ENCODE measurements around the gene KCNJ6. TPM values are rescaled to one million over a fixed set of nuclear protein-coding genes. Genes with fewer than 3 reads are reported as not detected.

Gene KCNJ6
- total RNA-seq, 1 donor from 2014 or later = 2.6 TPM

GRCh38 chr21:37659874-37660273 is 256.4 kb downstream of the KCNJ6 start:
- Histone ChIP-seq H3K4me2 (ENCODE audit: low read length) (no peak overlapping the region), H3K9me3 (ENCODE audit: insufficient read depth, low read depth, low read length) (peaks cover 2% of the 10 kb centered on the region), H3K79me2 (ENCODE audit: insufficient read depth, low read length) (no peaks in the 10 kb centered on the region), H3K27ac (ENCODE audit: low read depth, low read length) (no peak overlapping the region), H3K4me1 (ENCODE audit: insufficient read depth, low read length) (peaks cover 13% of the 10 kb centered on the region), H3K27me3 (ENCODE audit: insufficient read depth, low read length) (peaks cover 10% of the 10 kb centered on the region), H3K9ac (ENCODE audit: low read length) (no peak overlapping the region), H3K4me3 (ENCODE audit: insufficient read depth, low read depth, low read length) (no peak overlapping the region), H2AFZ (ENCODE audit: low read depth, low read length) (no peak overlapping the region), H3K36me3 (ENCODE audit: insufficient read depth, low read length) (no peaks in the 10 kb centered on the region), H4K20me1 (ENCODE audit: insufficient read depth, low read length) (no peaks in the 10 kb centered on the region)
- Mint-ChIP-seq H3K27ac (ENCODE audit: unreplicated experiment) (peak overlapping the region; percentile 22), H3K9me3 (ENCODE audit: unreplicated experiment) (no peaks in the 10 kb centered on the region), H3K27me3 (ENCODE audit: low read depth, unreplicated experiment) (peaks cover 4% of the 10 kb centered on the region), H3K4me1 (ENCODE audit: low read depth, unreplicated experiment) (peaks cover 17% of the 10 kb centered on the region), H3K36me3 (ENCODE audit: low read depth, unreplicated experiment) (no peaks in the 10 kb centered on the region), H3K4me3 (ENCODE audit: unreplicated experiment) (no peak overlapping the region)
- TF ChIP-seq EZH2 (IDR thresholded peaks at IDR 0.05; ENCODE audit: insufficient read depth, low read length) = no peak
- no peak for FAIRE-seq
- no peak for DNase-seq (ENCODE audit: low read depth)

DNA sequence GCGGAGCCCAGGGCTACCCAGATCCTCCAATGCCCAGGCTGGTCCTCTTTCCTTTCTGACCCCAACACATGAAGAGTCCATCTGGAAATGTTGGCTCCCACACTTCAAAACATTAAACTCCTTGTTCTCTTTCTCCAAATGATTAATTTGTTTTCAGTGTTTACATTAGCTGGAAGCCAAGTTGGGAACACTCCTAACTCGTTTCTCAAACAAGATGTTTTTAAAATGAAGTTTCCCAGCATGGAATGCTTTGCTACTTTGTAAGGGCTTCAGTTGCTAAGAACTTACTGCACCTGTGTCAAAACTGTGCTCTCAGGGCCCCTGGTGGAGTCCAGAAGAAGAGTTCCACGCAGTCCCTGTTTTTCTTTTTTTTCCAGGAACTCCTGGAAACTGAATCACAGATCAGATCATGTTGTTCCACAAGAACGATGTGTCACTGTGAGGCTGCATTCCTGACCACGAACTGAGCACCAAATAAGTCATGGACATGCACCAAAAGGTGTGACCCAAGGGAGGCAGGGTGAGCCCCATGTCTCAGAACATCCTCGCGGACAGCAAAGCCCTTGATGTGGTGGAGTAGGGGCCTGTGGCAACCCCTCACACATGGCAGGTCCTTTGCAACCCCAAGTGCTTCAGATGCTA is 257.3 kb downstream of the KCNJ6 start:
- H3K27me3 ChIP-seq (ENCODE audit: insufficient read depth, low read length) = peaks cover 10% of the 10 kb centered on the region
- H3K4me1 Mint-ChIP-seq (ENCODE audit: low read depth, unreplicated experiment) = peaks cover 17% of the 10 kb centered on the region
- H2AFZ ChIP-seq (ENCODE audit: low read depth, low read length) = no peak overlapping the region
- no peaks in the 10 kb centered on the region for H3K79me2 ChIP-seq (ENCODE audit: insufficient read depth, low read length)
- H3K4me3 ChIP-seq (ENCODE audit: insufficient read depth, low read depth, low read length) = no peak overlapping the region
- peaks cover 13% of the 10 kb centered on the region for H3K4me1 ChIP-seq (ENCODE audit: insufficient read depth, low read length)
- H3K4me2 ChIP-seq (ENCODE audit: low read length) = peak overlapping the region; percentile 39
- TF ChIP-seq CTCF (IDR thresholded peaks at IDR 0.05; ENCODE audit: insufficient read depth, low read depth, low read length) = peak; percentile 45
- TF ChIP-seq EZH2 (IDR thresholded peaks at IDR 0.05; ENCODE audit: insufficient read depth, low read length) = no peak
- peaks cover 2% of the 10 kb centered on the region for H3K9me3 ChIP-seq (ENCODE audit: insufficient read depth, low read depth, low read length)
- H3K9ac ChIP-seq (ENCODE audit: low read length) = no peak overlapping the region
- no peak overlapping the region for H3K4me3 Mint-ChIP-seq (ENCODE audit: unreplicated experiment)
- H3K9me3 Mint-ChIP-seq (ENCODE audit: unreplicated experiment) = peaks cover 2% of the 10 kb centered on the region
- H3K36me3 Mint-ChIP-seq (ENCODE audit: low read depth, unreplicated experiment) = no peaks in the 10 kb centered on the region
- FAIRE-seq (peak; percentile 56), DNase-seq (ENCODE audit: low read depth) (peak; percentile 76)
- H3K27ac Mint-ChIP-seq (ENCODE audit: unreplicated experiment) = peak overlapping the region; percentile 97
- no peaks in the 10 kb centered on the region for H4K20me1 ChIP-seq (ENCODE audit: insufficient read depth, low read length)
- H3K27me3 Mint-ChIP-seq (ENCODE audit: low read depth, unreplicated experiment) = peaks cover 4% of the 10 kb centered on the region
- no peaks in the 10 kb centered on the region for H3K36me3 ChIP-seq (ENCODE audit: insufficient read depth, low read length)
- H3K27ac ChIP-seq (ENCODE audit: low read depth, low read length) = peak overlapping the region; percentile 23

- Mint-ChIP-seq H3K4me1 (ENCODE audit: low read depth, unreplicated experiment) (peaks cover 17% of the 10 kb centered on the region), H3K27ac (ENCODE audit: unreplicated experiment) (no peak overlapping the region), H3K4me3 (ENCODE audit: unreplicated experiment) (no peak overlapping the region), H3K27me3 (ENCODE audit: low read depth, unreplicated experiment) (peaks cover 4% of the 10 kb centered on the region), H3K36me3 (ENCODE audit: low read depth, unreplicated experiment) (no peaks in the 10 kb centered on the region), H3K9me3 (ENCODE audit: unreplicated experiment) (peaks cover 2% of the 10 kb centered on the region)
- Histone ChIP-seq H3K4me1 (ENCODE audit: insufficient read depth, low read length) (peaks cover 13% of the 10 kb centered on the region), H3K27me3 (ENCODE audit: insufficient read depth, low read length) (peaks cover 13% of the 10 kb centered on the region), H3K9me3 (ENCODE audit: insufficient read depth, low read depth, low read length) (peaks cover 2% of the 10 kb centered on the region), H3K36me3 (ENCODE audit: insufficient read depth, low read length) (no peaks in the 10 kb centered on the region), H3K4me2 (ENCODE audit: low read length) (peak overlapping the region; percentile 39), H3K27ac (ENCODE audit: low read depth, low read length) (no peak overlapping the region), H2AFZ (ENCODE audit: low read depth, low read length) (no peak overlapping the region), H3K9ac (ENCODE audit: low read length) (no peak overlapping the region), H3K4me3 (ENCODE audit: insufficient read depth, low read depth, low read length) (no peak overlapping the region), H3K79me2 (ENCODE audit: insufficient read depth, low read length) (no peaks in the 10 kb centered on the region), H4K20me1 (ENCODE audit: insufficient read depth, low read length) (no peaks in the 10 kb centered on the region)
- DNase-seq (ENCODE audit: low read depth) (no peak), FAIRE-seq (no peak)
- TF ChIP-seq EZH2 (IDR thresholded peaks at IDR 0.05; ENCODE audit: insufficient read depth, low read length) (no peak), CTCF (IDR thresholded peaks at IDR 0.05; ENCODE audit: insufficient read depth, low read depth, low read length) (no peak)
Observed at GRCh38 chr21:37658121-37658816, 258.0 kb downstream of the KCNJ6 start.

Measured in astrocyte (in vitro differentiated cells and primary cell).